HG02981 (cell line): ENCODE measurements around the gene ITPR3.

Experiments used
- ATAC-seq: cut with Tn5 transposase; IDR thresholded peaks from one replicate; pipeline ENCODE4 v1.9.1; 2021; ENCODE audit warnings: mild to moderate bottlenecking, moderate library complexity; ENCODE audit not compliant: unreplicated experiment

ITPR3 gene

DNA sequence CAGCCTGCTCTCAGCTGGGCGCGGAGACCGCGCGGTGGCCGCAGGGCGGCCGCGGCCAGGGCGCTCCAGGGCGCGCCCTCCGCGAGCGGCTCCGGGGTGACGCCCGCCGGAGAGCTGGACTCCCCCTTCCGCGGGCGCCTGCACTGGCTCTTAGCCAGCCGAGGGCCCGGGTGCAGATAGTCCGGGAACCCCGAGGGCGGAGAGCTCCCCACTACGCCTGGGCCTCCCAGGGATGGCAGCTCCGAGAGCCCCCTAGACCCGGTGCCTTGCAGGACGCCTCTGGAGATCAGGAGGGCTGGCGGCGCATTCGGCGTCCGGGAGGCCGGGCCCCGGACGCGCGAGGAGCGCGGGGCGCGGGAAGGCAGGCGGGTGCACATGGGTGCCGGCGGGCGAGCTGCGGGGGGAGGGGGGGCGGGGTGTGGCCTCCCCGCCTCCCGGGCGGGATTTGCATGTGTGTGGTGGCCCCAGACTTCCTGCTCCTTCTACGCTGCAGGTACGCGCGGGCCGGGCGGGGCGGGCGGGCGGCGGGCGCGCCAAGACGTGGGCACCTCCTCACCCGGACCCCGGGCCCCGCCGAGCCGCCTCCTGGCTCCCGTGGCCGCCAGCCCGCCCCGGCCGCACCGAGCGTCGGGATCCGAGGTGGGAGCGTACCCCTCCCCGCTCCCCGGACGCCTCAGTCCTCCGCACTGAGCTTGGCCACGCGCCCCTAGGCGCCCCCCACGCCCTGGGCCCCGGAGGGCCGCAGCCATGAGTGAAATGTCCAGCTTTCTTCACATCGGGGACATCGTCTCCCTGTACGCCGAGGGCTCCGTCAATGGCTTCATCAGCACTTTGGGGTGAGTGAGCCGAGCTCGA, at the start of gene ITPR3:
Gene ITPR3, plus strand, starts transcription at position 467 of the 855 bp plus-strand sequence. Its CDS starts 281 bp downstream, at position 748.
- ATAC-seq: peak; percentile 61

DNA sequence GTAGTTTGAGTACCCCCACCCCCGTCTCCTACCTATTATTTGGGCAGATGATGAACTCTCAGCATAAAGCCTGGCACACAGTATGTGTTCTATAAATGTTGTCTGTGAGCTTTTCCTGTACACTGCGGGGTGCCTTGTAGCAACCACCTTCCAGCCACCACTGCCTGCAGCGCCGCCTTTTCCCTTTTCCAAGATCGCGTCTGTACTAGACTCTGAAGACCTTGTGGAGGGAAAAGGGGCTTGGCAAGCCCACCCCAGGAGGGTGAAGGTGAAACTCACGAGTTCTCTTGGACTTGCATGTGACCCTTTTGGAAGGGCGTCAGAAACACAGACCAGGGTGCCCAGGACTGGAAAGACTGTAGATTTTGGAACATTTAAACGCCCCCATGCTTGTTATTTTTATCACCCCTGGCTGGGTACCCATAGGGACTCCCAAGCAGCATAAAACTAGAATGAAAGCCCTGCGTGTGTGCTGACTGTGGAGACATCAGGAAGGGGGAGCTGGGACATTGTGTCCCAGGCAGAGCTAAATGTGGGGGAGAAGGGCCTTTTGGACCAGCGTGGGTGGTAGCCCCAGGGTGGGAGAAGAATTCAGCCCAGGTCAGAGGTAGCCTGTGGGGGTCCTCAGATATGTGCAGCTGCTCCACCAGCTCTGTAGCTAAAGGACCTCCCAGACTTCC, 49.3 kb upstream of the ITPR3 start:
- no peak for ATAC-seq

DNA sequence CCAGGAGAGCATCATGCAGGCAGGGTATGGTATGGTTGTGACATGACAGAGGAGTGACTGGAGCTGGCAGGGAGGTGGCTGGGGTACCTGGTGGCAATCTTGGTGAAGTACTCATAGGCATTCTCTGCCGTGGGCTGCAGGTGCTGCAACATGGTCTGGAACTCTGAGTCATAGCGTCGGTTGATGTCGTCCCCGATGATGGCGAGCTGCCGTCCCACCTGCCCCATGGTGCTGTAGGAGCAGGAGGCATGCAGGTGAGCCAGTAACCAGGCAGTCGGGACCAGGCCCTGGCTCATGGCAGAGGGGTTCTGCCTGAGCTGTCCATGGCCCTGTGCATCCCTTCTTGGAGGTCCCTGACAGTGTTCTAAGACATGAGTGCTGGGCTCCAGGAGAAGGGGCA, 45.9 kb upstream of the ITPR3 start:
- no peak for ATAC-seq

DNA sequence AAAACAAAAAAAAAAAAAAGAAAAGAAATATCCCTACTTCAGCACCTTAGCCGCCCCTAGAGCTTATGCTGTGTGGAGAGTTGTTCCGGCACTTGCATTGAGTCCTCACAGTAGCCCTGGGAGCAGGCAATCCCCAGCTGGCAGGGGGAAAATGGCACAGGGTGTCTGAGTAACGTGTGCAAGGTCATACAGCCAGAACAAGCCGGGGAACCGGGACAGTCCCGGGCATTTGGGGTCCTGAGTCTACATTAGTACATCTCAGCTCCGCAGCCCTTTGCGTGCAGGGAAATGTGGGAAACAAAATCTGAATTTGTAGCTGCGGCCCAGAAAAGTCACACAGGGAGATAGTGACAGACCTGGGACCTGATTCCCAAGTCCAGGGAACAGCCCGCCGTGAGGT, 44.5 kb upstream of the ITPR3 start:
- ATAC-seq: no peak

DNA sequence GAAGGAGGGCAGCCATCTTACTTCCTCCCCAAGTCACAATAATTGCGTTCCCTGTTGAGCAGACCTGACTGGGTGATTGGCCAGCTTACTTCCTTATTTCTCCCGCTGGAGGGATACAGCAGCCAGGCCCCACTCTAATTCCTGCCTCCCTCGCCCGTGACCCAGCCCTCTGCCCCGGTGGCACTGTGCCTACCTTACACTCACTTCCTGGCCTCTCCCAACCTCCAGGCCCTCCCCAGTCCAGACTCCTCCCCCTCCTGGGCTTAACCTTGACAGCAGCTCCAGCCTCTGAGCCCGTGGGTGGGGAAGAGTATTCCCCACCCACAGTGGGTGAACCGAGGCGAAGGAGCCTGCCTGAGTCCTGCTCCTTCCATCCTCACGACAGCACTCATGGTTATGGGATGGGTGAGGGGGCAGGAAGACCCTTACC, 44.0 kb upstream of the ITPR3 start:
- no peak for ATAC-seq

DNA sequence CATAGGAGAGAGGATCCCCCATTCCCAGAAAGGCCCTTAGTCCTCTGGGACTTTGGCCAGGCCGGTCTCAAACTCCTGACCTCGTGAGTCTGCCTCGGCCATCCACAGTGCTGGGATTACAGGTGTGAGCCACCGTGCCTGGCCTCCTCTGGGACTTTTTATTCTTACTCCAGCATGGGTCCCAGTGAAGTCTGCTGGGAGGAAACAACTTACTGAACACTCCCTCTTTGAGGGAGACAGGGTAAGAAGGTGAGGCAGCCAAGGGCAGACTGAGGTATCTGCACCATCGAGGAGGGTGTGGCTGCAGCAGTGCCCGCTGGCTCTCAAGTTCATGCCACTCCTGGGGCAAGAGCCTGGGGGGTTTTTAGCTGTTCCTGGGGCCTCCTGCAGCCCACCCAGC, 43.4 kb upstream of the ITPR3 start:
- no peak for ATAC-seq

DNA sequence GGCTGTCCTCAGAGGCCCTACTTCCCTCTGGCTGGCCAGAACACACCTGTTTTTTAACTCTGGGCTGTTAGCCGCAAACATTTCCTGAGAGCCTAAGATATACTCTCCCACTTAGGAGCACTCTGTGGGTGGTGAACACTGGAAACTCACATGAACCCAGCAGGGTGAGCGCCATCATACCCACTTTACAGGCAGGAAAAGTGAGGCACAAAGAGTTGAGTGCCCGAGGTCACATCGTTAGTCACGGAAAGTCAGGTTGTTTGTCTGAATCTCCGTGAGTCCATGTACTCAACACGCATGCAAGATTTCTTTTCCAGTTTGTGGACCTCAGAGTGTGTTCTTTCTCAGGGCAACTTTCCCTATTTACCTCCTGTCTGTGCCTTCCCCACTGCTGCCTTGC, 43.0 kb upstream of the ITPR3 start:
- ATAC-seq: no peak

DNA sequence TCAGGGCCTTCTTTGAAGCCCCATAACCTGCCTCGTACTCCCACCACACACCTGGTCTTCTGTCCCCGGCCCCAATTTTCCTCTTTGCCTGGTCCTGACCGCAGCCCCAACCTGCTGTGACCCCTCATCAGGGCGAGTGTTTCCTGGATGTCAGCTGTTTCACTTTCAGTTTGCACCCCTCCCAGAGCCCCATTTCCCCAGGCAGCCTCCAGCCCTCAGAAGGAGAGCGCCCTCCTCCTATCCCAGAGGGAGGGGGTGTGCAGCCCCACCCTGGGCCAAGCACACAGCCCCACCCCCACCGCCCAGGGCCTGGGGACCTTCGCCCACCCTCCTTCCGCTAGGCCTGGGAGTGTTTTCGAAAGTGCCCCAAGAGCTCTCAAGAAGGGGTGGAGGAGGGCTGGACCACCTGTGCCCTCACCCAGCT, 42.5 kb upstream of the ITPR3 start:
- no peak for ATAC-seq

DNA sequence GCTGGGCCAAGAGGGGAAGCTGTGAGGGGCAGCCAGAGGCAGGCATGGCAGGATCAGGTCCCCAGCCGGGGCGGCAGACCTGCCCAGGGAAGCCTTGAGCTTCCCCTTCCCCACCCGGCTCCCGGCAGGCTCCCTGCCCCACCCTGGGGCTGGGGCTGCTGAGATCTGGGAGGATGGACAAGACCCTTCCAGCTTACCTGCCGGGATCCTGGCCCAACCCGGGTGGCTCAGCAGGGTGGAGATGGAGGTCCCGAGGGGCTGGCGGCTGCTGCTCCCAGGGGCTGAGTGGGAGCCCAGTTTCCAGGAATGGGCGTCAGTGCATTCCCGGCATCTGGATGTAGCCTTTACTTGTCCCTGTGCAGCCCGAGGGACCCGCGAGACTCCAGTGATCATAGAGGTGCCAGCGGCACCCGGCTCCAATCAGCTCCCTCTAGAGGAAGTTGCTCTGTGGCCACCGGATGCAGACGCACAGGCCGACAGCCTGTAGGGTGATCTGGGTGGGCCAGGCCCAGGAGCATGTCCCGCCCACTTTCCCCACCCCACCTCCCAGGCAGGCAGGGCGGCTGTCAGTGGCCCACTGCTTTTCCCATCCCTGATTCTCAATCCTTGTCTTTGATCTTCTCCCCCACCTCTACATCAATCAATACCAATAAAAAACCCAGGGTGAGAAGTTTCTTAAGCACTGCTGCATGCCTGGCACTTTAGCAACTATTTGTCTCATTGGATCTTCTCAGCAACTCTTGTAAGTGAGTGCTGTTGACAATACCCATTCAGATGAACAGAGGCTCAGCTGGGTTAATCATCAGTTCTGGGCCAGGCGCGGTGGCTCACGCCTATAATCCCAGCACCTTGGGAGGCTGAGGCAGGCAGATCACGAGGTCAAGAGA, 41.1 kb upstream of the ITPR3 start, which contains the start of gene BAK1:
Gene BAK1, minus strand, starts transcription at position 449 of the 887 bp plus-strand sequence. CDS start 2,672 bp downstream, outside the sequence.
- peak; percentile 88 for ATAC-seq

DNA sequence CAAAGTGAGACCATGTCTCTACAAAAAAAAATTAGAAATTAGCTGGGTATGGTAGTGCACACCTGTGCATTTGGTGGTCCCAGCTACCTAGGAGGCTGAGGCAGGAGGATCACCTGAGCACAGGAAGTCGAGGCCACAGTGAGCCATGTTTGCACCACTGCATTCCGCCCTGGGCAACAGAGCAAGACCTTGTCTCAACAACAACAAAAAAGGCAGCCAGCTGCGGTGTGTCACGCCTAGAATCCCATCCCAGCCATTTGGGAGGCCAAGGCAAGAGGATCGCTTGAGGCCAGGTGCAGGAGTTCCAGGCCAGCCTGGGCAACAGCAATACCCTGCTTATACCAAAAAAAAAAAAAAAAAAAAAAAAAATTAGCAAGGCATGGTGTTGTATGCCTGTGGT, 39.9 kb upstream of the ITPR3 start:
- no peak for ATAC-seq

DNA sequence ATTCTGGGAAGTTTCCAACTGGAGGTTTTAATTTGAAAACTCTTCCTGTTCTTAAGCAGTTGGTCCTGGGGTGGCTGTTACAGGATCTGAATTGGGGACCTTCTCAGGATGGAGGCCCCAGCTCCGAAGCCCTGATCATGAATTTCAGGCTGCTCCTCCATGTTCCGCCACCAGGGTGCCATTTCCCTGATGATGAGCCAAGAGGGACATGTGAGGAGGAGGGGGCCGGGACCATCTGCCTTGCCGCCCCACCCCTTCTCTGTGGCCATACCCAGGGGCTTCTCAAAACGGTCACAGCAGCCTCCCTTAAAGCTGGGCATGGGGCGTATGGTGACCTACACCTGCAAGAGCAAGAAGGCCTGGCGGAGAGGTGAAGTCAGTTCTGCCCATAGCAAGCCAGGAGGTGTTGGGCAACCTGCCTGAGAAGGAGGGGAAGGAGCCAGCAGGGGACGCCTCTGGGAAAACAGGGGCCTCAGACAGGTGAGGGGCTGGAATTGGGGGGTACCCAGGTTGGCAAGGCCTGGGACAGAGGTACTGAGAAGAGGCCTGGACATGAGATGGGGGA, 37.4 kb upstream of the ITPR3 start:
- ATAC-seq: no peak

DNA sequence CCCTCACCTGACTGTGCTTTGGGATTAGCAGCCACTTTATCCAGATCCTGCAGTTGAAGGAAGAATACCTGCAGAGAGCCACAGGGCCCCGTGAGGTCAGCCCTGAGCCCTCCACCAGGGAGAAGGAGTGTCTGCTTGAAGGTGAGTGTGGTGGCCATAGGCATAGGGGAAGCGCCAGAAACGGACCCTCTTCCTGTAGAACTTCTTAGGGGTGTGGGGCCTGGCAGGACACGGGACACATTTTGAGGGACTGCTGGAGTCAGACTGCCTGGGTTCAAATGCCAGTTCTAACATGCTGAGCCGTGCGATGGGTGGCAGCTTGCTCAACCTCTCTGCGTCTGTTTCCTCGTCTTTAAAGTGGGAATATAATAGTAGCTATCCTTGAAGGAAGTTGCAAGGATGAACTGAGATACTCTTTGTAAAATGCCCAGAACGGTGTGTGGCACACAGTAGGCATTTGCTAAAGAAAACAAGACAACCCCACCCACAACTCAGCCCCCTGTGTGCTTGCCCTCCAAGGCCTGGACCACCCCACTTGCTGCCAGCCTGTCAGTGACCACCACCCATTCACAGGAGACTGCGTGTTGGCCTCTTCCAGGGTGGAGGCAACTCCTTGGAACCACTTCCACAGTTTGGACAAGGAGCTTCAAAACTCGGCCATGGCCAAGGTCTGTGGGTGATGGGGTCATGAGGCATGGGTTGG, 36.3 kb upstream of the ITPR3 start:
- no peak for ATAC-seq

DNA sequence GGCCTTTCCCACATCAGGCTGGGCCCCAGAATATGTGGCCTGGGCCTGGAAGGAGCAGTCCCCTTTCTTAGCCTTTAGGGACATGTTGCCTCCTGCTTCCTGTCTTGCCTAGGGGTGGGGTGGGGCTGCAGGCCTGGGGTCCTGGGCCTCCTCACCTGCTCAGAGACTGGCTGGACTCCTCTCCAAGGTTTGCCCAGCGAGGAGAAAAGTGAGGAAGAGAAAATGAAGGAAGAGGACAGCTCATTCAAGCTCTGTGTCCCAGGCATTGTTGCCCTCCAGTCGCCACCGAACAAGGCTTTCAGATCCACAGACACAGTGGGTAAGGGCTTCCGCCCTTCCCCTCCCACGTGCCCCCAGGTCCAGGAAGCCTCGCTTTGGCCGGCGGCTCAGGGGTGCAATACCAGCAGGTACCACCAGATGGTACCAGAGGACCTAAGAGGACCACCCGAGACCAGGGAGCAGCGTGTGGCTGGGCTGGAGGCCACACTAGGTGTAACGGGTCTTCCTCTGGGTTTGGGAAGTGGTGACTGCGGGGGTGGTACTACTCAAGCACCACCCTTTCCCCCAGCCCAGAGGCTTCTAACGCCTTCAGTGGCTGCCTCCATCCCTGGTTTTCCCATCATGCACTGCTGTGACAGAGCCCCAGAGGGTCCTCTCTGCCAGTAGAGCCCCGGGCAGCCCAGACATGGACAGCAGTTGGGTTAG, 35.6 kb upstream of the ITPR3 start:
- peak; percentile 39 for ATAC-seq

DNA sequence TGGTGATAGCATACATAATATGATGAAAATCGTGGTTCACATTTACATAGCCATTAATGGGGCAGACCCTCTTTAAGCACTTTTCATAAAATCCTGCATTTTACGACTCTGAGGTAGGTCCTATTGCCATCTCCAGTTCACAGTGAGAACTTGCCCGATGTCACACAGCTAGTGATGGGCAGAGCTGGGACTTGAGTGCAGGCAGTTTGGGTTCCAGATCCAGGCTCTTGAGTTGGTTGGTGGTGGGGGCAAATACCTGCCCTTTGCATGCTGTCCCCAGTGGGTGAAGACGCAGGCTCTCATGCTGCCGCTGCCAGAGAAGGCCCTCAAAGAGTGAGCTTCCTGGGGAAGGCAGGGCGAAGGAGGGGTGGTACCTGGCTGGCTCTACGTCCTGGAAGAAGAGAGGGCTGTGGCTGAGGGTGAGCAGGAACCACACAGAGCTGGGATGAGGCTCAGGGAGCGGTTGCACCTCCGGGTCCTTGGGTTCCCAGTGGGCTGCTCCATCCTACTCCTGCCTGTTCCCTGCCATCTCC, 34.9 kb upstream of the ITPR3 start:
- ATAC-seq: no peak

DNA sequence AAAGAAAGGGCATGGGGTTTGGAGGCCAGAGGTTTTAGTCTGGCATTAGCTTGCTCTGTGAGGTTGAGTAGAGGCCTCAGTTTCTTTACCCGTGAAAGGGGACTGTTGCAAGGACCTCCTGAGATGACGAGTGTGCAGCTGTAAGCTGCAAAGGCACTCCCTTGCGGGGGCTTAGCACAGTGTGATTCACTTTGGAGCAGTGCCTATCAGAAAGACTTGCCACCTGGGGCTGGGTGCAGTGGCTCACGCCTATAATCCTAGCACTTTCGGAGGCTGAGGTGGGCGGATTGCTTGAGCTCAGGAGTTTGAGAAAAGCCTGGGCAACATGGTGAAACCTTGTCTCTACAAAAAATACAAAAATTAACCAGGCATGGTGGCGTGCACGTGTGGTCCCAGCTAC, 33.6 kb upstream of the ITPR3 start:
- ATAC-seq: no peak

DNA sequence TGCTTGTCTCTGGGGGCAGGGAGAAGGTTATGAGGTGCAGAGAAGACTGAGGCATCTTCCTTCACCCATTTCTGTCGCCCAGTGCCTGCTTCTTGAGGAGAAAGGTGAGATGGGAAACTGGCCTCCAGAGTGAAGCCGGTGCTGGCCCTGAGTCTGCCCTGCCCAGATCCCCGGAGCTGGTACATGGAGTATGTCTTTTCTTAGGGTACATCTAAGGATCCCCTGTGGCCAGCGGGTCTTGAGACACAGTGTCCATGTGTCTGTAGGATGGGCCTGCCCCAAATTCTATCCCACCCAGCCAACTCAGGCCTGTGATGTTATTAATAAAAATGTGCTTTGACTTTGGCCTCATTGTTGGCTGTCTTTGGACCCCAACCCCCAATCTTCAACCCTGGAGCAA, 32.2 kb upstream of the ITPR3 start:
- no peak for ATAC-seq

DNA sequence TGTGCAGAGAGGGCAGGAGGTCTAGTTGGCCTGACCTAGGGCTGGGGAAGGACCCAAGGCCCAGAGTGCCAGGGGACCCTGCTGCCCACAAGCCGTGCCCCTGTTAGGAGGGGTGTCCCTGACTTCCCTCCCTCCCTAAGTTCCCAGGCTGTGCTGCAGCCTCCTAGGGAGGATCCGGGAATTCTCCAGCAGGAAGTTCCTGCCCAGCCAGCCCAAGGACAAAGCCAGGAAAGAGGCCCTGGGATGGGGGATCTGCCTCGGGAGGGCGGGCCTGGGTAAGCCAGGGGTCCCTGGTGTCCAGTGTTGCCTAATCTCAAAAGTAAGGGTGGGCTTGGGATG, 31.8 kb upstream of the ITPR3 start:
- no peak for ATAC-seq

DNA sequence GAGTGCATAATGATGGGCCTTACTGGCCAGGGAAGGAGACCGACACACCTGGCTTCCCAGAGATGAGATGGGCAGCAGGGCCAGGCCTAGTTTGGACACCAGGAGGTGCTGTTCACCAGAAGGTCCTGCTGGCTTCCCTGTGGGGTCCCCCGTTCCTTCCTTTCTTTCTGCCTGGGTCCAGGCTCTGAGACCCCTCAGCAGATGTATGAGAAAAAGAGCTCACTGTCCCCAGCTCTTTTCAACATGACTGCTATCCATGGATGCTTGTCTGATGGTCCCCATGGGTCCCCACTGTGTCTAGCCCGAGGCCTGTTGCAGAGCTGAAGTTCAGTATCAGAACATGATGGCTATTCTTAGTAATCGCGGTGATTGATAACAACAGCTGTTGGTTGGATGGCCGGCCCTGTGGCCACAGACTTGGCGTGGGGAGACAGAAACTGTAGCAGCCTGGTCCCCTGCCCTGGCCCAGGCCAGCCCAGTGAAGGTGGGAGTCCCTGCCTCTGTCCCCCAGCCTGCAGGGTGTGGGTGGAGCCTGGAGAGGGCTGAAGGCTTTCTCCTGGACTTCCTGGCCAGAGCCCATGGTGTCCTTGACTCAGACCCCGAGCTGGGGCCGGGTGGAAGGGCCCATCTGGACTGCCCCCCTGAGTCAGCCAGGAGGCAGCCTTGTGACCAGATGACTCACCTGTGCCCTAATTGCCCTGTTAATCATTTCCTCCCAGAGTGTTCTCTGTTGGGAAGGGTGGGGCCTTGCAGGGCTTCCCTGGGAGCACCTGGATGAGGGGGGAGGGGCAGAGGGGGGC, 31.2 kb upstream of the ITPR3 start:
- no peak for ATAC-seq
